Hematopoietic multipotent progenitor cell treated with erythropoietin and hydrocortisone succinate and interleukin-3 and kit ligand, for 4 days (in vitro differentiated cells): ENCODE results near the gene CELSR2.
"Not testable (repeated sequence)": the region's sequence is repeated elsewhere in the genome, so short reads cannot be mapped to it uniquely, and the experiment has no call there.

Source experiments
- DNase-seq: peaks from one replicate; pipeline ENCODE4 v3.0.0-alpha.2; 2015

The CELSR2 gene

GRCh38 chr1:109248797-109249629 lies at the start of gene CELSR2:
TSS of gene CELSR2 (plus strand) at chr1:109249539. CDS start at chr1:109250080, 541 bp downstream.
- DNase-seq: peak; percentile 84

GRCh38 chr1:109199710-109200109 lies 49.6 kb upstream of the CELSR2 start:
- peak; percentile 46 for DNase-seq

GRCh38 chr1:109201123-109201703 lies 48.1 kb upstream of the CELSR2 start:
- DNase-seq: peak; percentile 65

- no peak for DNase-seq
These were observed 44.9 kb upstream of the CELSR2 start for GRCh38 chr1:109204484-109204883.

GRCh38 chr1:109206339-109206738 lies 43.0 kb upstream of the CELSR2 start:
- no peak for DNase-seq

- DNase-seq: no peak
These were observed 41.8 kb upstream of the CELSR2 start for GRCh38 chr1:109207467-109208103.

GRCh38 chr1:109208394-109208793 lies 40.9 kb upstream of the CELSR2 start:
- DNase-seq: no peak

- DNase-seq: no peak
These were observed 40.4 kb upstream of the CELSR2 start for GRCh38 chr1:109208836-109209463.

GRCh38 chr1:109210058-109210457 lies 39.3 kb upstream of the CELSR2 start:
- no peak for DNase-seq

- no peak for DNase-seq
These were observed 36.0 kb upstream of the CELSR2 start for GRCh38 chr1:109213345-109213823.

- DNase-seq: peak; percentile 94
These were observed 35.3 kb upstream of the CELSR2 start, which contains the start of gene SARS1 for GRCh38 chr1:109213824-109214693. TSS of gene SARS1 (plus strand) at chr1:109213918. CDS start at chr1:109213993, 75 bp downstream.

GRCh38 chr1:109214695-109215623 lies 34.4 kb upstream of the CELSR2 start:
- DNase-seq: peak; percentile 66

- no peak for DNase-seq
These were observed 32.7 kb upstream of the CELSR2 start for GRCh38 chr1:109216662-109217061.

- peak; percentile 87 for DNase-seq
These were observed 30.8 kb upstream of the CELSR2 start for GRCh38 chr1:109218516-109218915.

- DNase-seq: not testable (repeated sequence)
These were observed 28.1 kb upstream of the CELSR2 start for GRCh38 chr1:109221201-109221600.

GRCh38 chr1:109225308-109225707 lies 24.0 kb upstream of the CELSR2 start:
- no peak for DNase-seq

- DNase-seq: no peak
These were observed 23.5 kb upstream of the CELSR2 start for GRCh38 chr1:109225711-109226445.

- DNase-seq: no peak
These were observed 21.2 kb upstream of the CELSR2 start for GRCh38 chr1:109228167-109228566.

- DNase-seq: no peak
These were observed 19.7 kb upstream of the CELSR2 start for GRCh38 chr1:109229531-109230127.

GRCh38 chr1:109231066-109231465 lies 18.3 kb upstream of the CELSR2 start:
- DNase-seq: no peak
